ENCODE data around the gene SLC51A.

DNA sequence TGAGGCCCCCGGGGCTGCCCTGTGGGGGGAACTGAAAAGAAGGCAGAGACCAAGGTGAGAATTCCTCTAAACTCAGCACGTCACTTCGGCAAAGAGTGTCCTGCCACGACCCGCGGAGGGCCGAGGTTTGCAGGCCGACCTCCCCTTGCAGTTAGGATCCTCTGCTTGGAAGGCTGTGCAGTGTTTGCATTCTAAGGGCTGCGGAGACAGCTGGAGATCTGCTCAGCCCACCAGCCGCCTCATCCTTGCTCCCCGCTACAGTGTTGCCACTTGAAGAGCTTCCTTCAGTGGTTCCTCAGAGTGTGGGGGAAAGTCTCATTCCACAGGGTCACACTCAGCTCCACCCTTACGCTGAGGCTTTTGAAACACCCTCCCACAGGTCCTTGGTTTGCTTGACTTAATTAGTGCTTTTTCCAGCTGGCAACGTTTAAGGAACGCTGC is 10.8 kb downstream of the SLC51A start:
- TF ChIP-seq CTCF (conservative IDR thresholded peaks at IDR 0.05; ENCODE audit: low read length) (no peak), EZH2phosphoT487 (IDR thresholded peaks at IDR 0.05; ENCODE audit: borderline replicate concordance, low read depth, low read length) (no peak)

Measured in OCI-LY7 (cell line).